LNCAP (cell line): ENCODE data around the gene PTPN4.

ENCODE experiments used
- CTCF ChIP-seq: fragments of 450-650 bp; IDR thresholded peaks from 2 replicates; pipeline ENCODE4 v1.5.1; 2017; ENCODE audit warnings: mild to moderate bottlenecking

Gene PTPN4

GRCh38 chr2:119960821-119961220, 201.1 kb downstream of the PTPN4 start:
- no peak for TF ChIP-seq CTCF

GRCh38 chr2:119981896-119982295, 222.2 kb downstream of the PTPN4 start:
- TF ChIP-seq CTCF = no peak

GRCh38 chr2:119982506-119982905, 222.8 kb downstream of the PTPN4 start:
- no peak for TF ChIP-seq CTCF

DNA sequence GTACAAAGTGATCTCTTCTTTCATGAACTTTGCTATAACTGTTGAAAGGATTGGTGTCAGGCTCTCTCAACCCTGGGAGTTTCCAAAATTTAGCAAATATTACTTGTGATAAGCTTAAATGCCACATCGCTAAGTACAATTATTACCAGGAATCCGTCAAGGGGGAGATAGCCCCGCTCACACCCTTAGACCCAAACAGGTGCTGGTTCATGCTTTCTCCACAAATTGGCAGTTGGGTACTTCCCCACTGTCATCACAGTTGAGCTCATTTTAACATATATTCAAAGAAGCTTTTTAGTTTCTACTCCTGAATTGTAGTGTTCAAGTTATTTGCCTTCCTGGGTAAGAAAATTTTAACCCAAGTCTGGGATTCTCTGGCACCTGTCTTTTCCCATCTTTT, 223.4 kb downstream of the PTPN4 start:
- TF ChIP-seq CTCF = no peak

- no peak for TF ChIP-seq CTCF
These were observed 236.4 kb downstream of the PTPN4 start for GRCh38 chr2:119996148-119996547.

- no peak for TF ChIP-seq CTCF
These were observed 241.7 kb downstream of the PTPN4 start for GRCh38 chr2:120001471-120001870.

GRCh38 chr2:120004254-120004653, 244.5 kb downstream of the PTPN4 start:
- no peak for TF ChIP-seq CTCF

GRCh38 chr2:120005834-120006521, 246.3 kb downstream of the PTPN4 start:
- no peak for TF ChIP-seq CTCF
